CD14-positive monocyte (primary cell): ENCODE results near the gene MAP7. TPM values are rescaled to one million over a fixed set of nuclear protein-coding genes. Genes with fewer than 3 reads are reported as not detected.

ENCODE experiments used
- DNase-seq, 3 donors: peaks; one replicate each; pipeline ENCODE4 v3.0.0-alpha.2; 2011 to 2022
- H2AFZ ChIP-seq: 2 replicates; pipeline ENCODE4 v1.6.0; 2012; ENCODE audit warnings: mild to moderate bottlenecking, low read depth, low read length, inconsistent platforms; ENCODE audit not compliant: insufficient read depth, poor library complexity, severe bottlenecking
- H3K27ac ChIP-seq, 2 donors: 1 replicate in 1 of 2; 2 replicates in 1 of 2; pipeline ENCODE4 v1.5.1; 2012 to 2013; ENCODE audit warnings: low read length in 2 of 2, control low read depth in 1 of 2, inconsistent platforms in 1 of 2, low read depth in 1 of 2, mild to moderate bottlenecking in 1 of 2
- H3K27me3 ChIP-seq, 2 donors: one replicate each; pipeline versions ENCODE4 v1.6.0 to v1.6.1; 2011 to 2013; ENCODE audit warnings: low read length in 2 of 2; ENCODE audit not compliant: control insufficient read depth in 2 of 2, insufficient read depth in 2 of 2
- H3K36me3 ChIP-seq, 2 donors: replicated peaks in 1 of 2; 1 replicate in 1 of 2; 2 replicates in 1 of 2; pipeline versions ENCODE4 v1.5.1 to v1.6.1; 2012 to 2013; ENCODE audit warnings: low read length in 2 of 2, control low read depth in 1 of 2, inconsistent platforms in 1 of 2, mild to moderate bottlenecking in 1 of 2; ENCODE audit not compliant: insufficient read depth in 2 of 2, control insufficient read depth in 1 of 2
- H3K4me1 ChIP-seq, 2 donors: 1 replicate in 1 of 2; 2 replicates in 1 of 2; pipeline versions ENCODE4 v1.5.1 to v1.6.1; 2012 to 2013; ENCODE audit warnings: low read length in 2 of 2, control low read depth in 1 of 2, inconsistent platforms in 1 of 2, mild to moderate bottlenecking in 1 of 2, moderate library complexity in 1 of 2; ENCODE audit not compliant: insufficient read depth in 2 of 2, control insufficient read depth in 1 of 2
- H3K4me2 ChIP-seq: replicated peaks from 2 replicates; pipeline ENCODE3; 2012; ENCODE audit warnings: low read length, moderate library complexity, mild to moderate bottlenecking; ENCODE audit not compliant: poor library complexity, severe bottlenecking; ENCODE audit errors: extremely low read depth
- H3K4me3 ChIP-seq, 3 experiments: fragments of 200-600 bp in 1 of 3; sonication (generic) in 1 of 3; replicated peaks in 1 of 3; 1 replicate in 2 of 3; 2 replicates in 1 of 3; pipeline ENCODE4 v1.5.1; 2011 to 2013; ENCODE audit warnings: low read length in 3 of 3, mild to moderate bottlenecking in 3 of 3, control low read depth in 2 of 3, low read depth in 2 of 3, inconsistent platforms in 1 of 3, moderate library complexity in 1 of 3
- H3K79me2 ChIP-seq: 2 replicates; pipeline ENCODE4 v1.6.0; 2012; ENCODE audit warnings: mild to moderate bottlenecking, control low read depth, inconsistent platforms, low read length, moderate library complexity; ENCODE audit not compliant: insufficient read depth
- H3K9ac ChIP-seq: 2 replicates; pipeline ENCODE4 v1.6.0; 2017; ENCODE audit warnings: low read length, mild to moderate bottlenecking; ENCODE audit not compliant: insufficient read depth, poor library complexity, severe bottlenecking
- H3K9me3 ChIP-seq, 2 donors: replicated peaks in 1 of 2; 1 replicate in 1 of 2; 2 replicates in 1 of 2; pipeline versions ENCODE4 v1.5.1 to v1.6.1; 2012 to 2013; ENCODE audit warnings: low read length in 2 of 2, control low read depth in 1 of 2; ENCODE audit not compliant: control insufficient read depth in 1 of 2, insufficient read depth in 1 of 2
- H4K20me1 ChIP-seq: 2 replicates; pipeline ENCODE4 v1.6.0; 2012; ENCODE audit warnings: mild to moderate bottlenecking, low read length, control low read depth, moderate library complexity; ENCODE audit not compliant: insufficient read depth
- H3K27ac Mint-ChIP-seq, 7 donors: one replicate each; pipeline ENCODE4 v1.8.0; 2020; ENCODE audit warnings: mild to moderate bottlenecking in 7 of 7, mixed read lengths in 7 of 7, moderate library complexity in 6 of 7, inconsistent platforms in 2 of 7
- H3K27me3 Mint-ChIP-seq, 3 donors: one replicate each; pipeline ENCODE4 v1.8.0; 2021 to 2022; ENCODE audit warnings: low read depth in 3 of 3, mild to moderate bottlenecking in 3 of 3, mixed read lengths in 3 of 3, moderate library complexity in 3 of 3, inconsistent platforms in 1 of 3
- H3K36me3 Mint-ChIP-seq, 2 donors: one replicate each; pipeline ENCODE4 v1.8.0; 2020; ENCODE audit warnings: mixed read lengths in 2 of 2, inconsistent platforms in 1 of 2, mild to moderate bottlenecking in 1 of 2
- H3K4me1 Mint-ChIP-seq: one replicate; pipeline ENCODE4 v1.8.0; 2020; ENCODE audit warnings: mild to moderate bottlenecking, mixed read lengths
- H3K4me3 Mint-ChIP-seq, 2 donors: one replicate each; pipeline ENCODE4 v1.8.0; 2020; ENCODE audit warnings: mild to moderate bottlenecking in 2 of 2, mixed read lengths in 2 of 2, moderate library complexity in 1 of 2
- H3K9me3 Mint-ChIP-seq, 7 donors: one replicate each; pipeline ENCODE4 v1.8.0; 2020 to 2022; ENCODE audit warnings: mixed read lengths in 7 of 7, mild to moderate bottlenecking in 6 of 7, moderate library complexity in 6 of 7, inconsistent platforms in 2 of 7
- CTCF ChIP-seq: fragments of 200-600 bp; IDR thresholded peaks from one replicate; pipeline ENCODE4 v1.8.0; 2022; ENCODE audit warnings: antibody characterized with exemption, mild to moderate bottlenecking
- WGBS: methylation state at CpG from one replicate; pipeline ENCODE4 v1.1.5; 2013; ENCODE audit warnings: missing lambda C conversion rate; ENCODE audit not compliant: insufficient coverage; 5-methylcytosine and 5-hydroxymethylcytosine counted together
- intact Hi-C, 2 donors: fragments of 100-400 bp; cut with micrococcal nuclease; formaldehyde crosslinking; loops; one replicate each; pipeline versions ENCODE4 v1.15.0 to v1.15.1; 2023
- polyA plus RNA-seq, 3 donors: library from polyadenylated mRNA; depleted of rRNA in 1 of 3; unstranded in 2 of 3; stranded (reverse) in 1 of 3; fragments of 300-500 nt in 2 of 3; fragments of >200 nt in 1 of 3; fragmentation: Illumina TruSeq in 2 of 3; gene quantifications; 1 replicate in 2 of 3; 2 replicates in 1 of 3; pipeline ENCODE4 v1.2.3, GENCODE V29; 2012 to 2021

Gene MAP7
- polyA plus RNA-seq, 3 donors: 0.67 to 1.6 (median 1.2) TPM

GRCh38 chr6:136411453-136412354 lies 138.5 kb downstream of the MAP7 start:
- no peak overlapping the region for H2AFZ ChIP-seq
- peaks cover 0 to 2% (median 0%) of the 10 kb centered on the region in 7 donors for H3K9me3 Mint-ChIP-seq
- H3K4me2 ChIP-seq: no peak overlapping the region
- peaks cover 0 to 4% (median 0%) of the 10 kb centered on the region in 3 donors for H3K27me3 Mint-ChIP-seq
- no peaks in the 10 kb centered on the region for H3K36me3 ChIP-seq
- no peaks in the 10 kb centered on the region for H3K36me3 Mint-ChIP-seq
- no peaks in the 10 kb centered on the region for H3K27me3 ChIP-seq
- no peak overlapping the region for H3K27ac ChIP-seq
- H3K4me1 ChIP-seq: peaks cover 24 to 29% of the 10 kb centered on the region in 2 donors
- intact Hi-C loops: no loop called here
- H3K4me3 ChIP-seq: no peak overlapping the region
- DNase-seq: no peak
- WGBS: 100% methylated on average over 1 of the region's 17 CpGs
- no peaks in the 10 kb centered on the region for H3K9me3 ChIP-seq
- no peak overlapping the region for H3K4me3 Mint-ChIP-seq
- H3K79me2 ChIP-seq: no peaks in the 10 kb centered on the region
- H3K27ac Mint-ChIP-seq: no peak overlapping the region
- no peak for TF ChIP-seq CTCF
- no peak overlapping the region for H3K9ac ChIP-seq
- H4K20me1 ChIP-seq: no peaks in the 10 kb centered on the region
- H3K4me1 Mint-ChIP-seq: peaks cover 20% of the 10 kb centered on the region

- Mint-ChIP-seq H3K4me3 (no peak overlapping the region), H3K27me3 (peaks cover 0 to 4% (median 0%) of the 10 kb centered on the region in 3 donors), H3K9me3 (peaks cover 0 to 2% (median 0%) of the 10 kb centered on the region in 7 donors), H3K36me3 (no peaks in the 10 kb centered on the region), H3K27ac (no peak overlapping the region), H3K4me1 (peaks cover 19% of the 10 kb centered on the region)
- H3K4me3 ChIP-seq: no peak overlapping the region
- no peaks in the 10 kb centered on the region for H4K20me1 ChIP-seq
- H3K27ac ChIP-seq: no peak overlapping the region
- H3K27me3 ChIP-seq: no peaks in the 10 kb centered on the region
- TF ChIP-seq CTCF: no peak
- 20% methylated on average over 1 of the region's 1 CpG for WGBS
- no peaks in the 10 kb centered on the region for H3K36me3 ChIP-seq
- no peak overlapping the region for H2AFZ ChIP-seq
- DNase-seq: no peak
- H3K9ac ChIP-seq: no peak overlapping the region
- peaks cover 23 to 29% of the 10 kb centered on the region in 2 donors for H3K4me1 ChIP-seq
- intact Hi-C loops: no loop called here
- H3K79me2 ChIP-seq: no peaks in the 10 kb centered on the region
- no peak overlapping the region for H3K4me2 ChIP-seq
- no peaks in the 10 kb centered on the region for H3K9me3 ChIP-seq
Observed at GRCh38 chr6:136411025-136411325, 139.2 kb downstream of the MAP7 start.
